IMR-90 (cell line): ENCODE measurements around the gene MAP3K3. TPM values are rescaled to one million over a fixed set of nuclear protein-coding genes. Genes with fewer than 3 reads are reported as not detected.

ENCODE experiments used
- ATAC-seq: fragments of 200-7000 bp; cut with Tn5 transposase; 2 replicates; pipeline ENCODE4 v1.9.1; 2020; ENCODE audit warnings: low read depth, mild to moderate bottlenecking, moderate library complexity
- BruUV-seq: library from RNA; stranded (reverse); fragments of 400-500 nt; replicated peaks from 2 replicates; lab custom pipeline; 2021; lab: Mats Ljungman, UMichigan
- CTCF ChIA-PET: fragments of 300-600 bp; formaldehyde crosslinking; extraction: SDS; loops from one replicate; lab custom pipeline; 2021; ENCODE audit warnings: antibody characterized with exemption; lab: Yijun Ruan, JAX
- POLR2A ChIA-PET: fragments of 300-600 bp; sonication (Branson Sonifier 250); formaldehyde crosslinking; loops from one replicate; lab custom pipeline; 2022; ENCODE audit warnings: antibody characterized with exemption; ENCODE audit not compliant: unreplicated experiment; lab: Charles Lee
- DNase-seq: peaks from one replicate; pipeline ENCODE4 v3.0.0; 2013
- H2AFZ ChIP-seq: replicated peaks from 2 replicates; pipeline ENCODE3; 2013; ENCODE audit warnings: low read length, mild to moderate bottlenecking; ENCODE audit not compliant: poor library complexity
- H2AK5ac ChIP-seq: 2 replicates; pipeline ENCODE4 v1.6.1; 2013; ENCODE audit warnings: low read depth, low read length, inconsistent platforms
- H2AK9ac ChIP-seq: replicated peaks from 2 replicates; pipeline ENCODE3; 2013; ENCODE audit warnings: mild to moderate bottlenecking, low read depth, low read length, moderate library complexity; ENCODE audit not compliant: poor library complexity
- H2BK120ac ChIP-seq: 2 replicates; pipeline ENCODE4 v1.6.1; 2013; ENCODE audit warnings: low read depth, low read length, inconsistent platforms
- H2BK15ac ChIP-seq: 3 replicates; pipeline ENCODE4 v1.6.1; 2013; ENCODE audit warnings: low read depth, low read length, inconsistent platforms
- H2BK20ac ChIP-seq: 2 replicates; pipeline ENCODE4 v1.6.1; 2013; ENCODE audit warnings: low read depth, mild to moderate bottlenecking, inconsistent platforms, low read length, moderate library complexity
- H2BK5ac ChIP-seq: 2 replicates; pipeline ENCODE4 v1.6.1; 2013; ENCODE audit warnings: mild to moderate bottlenecking, low read depth, low read length, inconsistent platforms; ENCODE audit not compliant: poor library complexity, severe bottlenecking
- H3K14ac ChIP-seq: replicated peaks from 2 replicates; pipeline ENCODE4 v1.6.1; 2013; ENCODE audit warnings: low read depth, low read length, inconsistent platforms
- H3K18ac ChIP-seq: 2 replicates; pipeline ENCODE4 v1.6.1; 2013; ENCODE audit warnings: low read depth, low read length, control low read depth
- H3K23ac ChIP-seq: 2 replicates; pipeline ENCODE4 v1.6.1; 2013; ENCODE audit warnings: low read depth, low read length, inconsistent platforms
- H3K27ac ChIP-seq: 2 replicates; pipeline ENCODE4 v1.5.1; 2013; ENCODE audit warnings: mild to moderate bottlenecking, control low read depth, low read length; ENCODE audit not compliant: insufficient read depth
- H3K27me3 ChIP-seq: 2 replicates; pipeline ENCODE4 v1.6.1; 2013; ENCODE audit warnings: low read length; ENCODE audit not compliant: control insufficient read depth, insufficient read depth
- H3K36me3 ChIP-seq: 2 replicates; pipeline ENCODE4 v1.6.1; 2013; ENCODE audit warnings: low read length, mixed read lengths; ENCODE audit not compliant: control insufficient read depth, insufficient read depth
- H3K4ac ChIP-seq: 2 replicates; pipeline ENCODE4 v1.6.1; 2013; ENCODE audit warnings: low read depth, low read length, inconsistent platforms
- H3K4me1 ChIP-seq: 2 replicates; pipeline ENCODE4 v1.6.1; 2013; ENCODE audit warnings: low read length, mixed read lengths; ENCODE audit not compliant: control insufficient read depth, insufficient read depth
- H3K4me2 ChIP-seq: 2 replicates; pipeline ENCODE4 v1.6.1; 2013; ENCODE audit warnings: low read depth, mild to moderate bottlenecking, control low read depth, low read length, moderate library complexity
- H3K4me3 ChIP-seq: 2 replicates; pipeline ENCODE4 v1.5.1; 2013; ENCODE audit warnings: low read depth, mild to moderate bottlenecking, control low read depth, low read length, moderate library complexity; ENCODE audit not compliant: insufficient read depth
- H3K56ac ChIP-seq: 2 replicates; pipeline ENCODE4 v1.6.1; 2013; ENCODE audit warnings: low read length, inconsistent platforms; ENCODE audit not compliant: insufficient read depth; ENCODE audit errors: extremely low read depth
- H3K79me1 ChIP-seq, 2 experiments: 2 replicates each; pipeline ENCODE4 v1.6.1; 2013; ENCODE audit warnings: low read length in 2 of 2, inconsistent platforms in 1 of 2, low read depth in 1 of 2
- H3K9ac ChIP-seq: 2 replicates; pipeline ENCODE4 v1.6.1; 2013; ENCODE audit warnings: low read depth, low read length, control low read depth
- H3K9me1 ChIP-seq: 2 replicates; pipeline ENCODE4 v1.6.1; 2013; ENCODE audit warnings: low read length, inconsistent platforms; ENCODE audit not compliant: insufficient read depth
- H3K9me3 ChIP-seq: 2 replicates; pipeline ENCODE4 v1.6.1; 2013; ENCODE audit warnings: low read length; ENCODE audit not compliant: control insufficient read depth, insufficient read depth
- H4K20me1 ChIP-seq: 2 replicates; pipeline ENCODE4 v1.6.1; 2013; ENCODE audit warnings: low read length, inconsistent platforms; ENCODE audit not compliant: insufficient read depth
- H4K5ac ChIP-seq: 2 replicates; pipeline ENCODE4 v1.6.1; 2013; ENCODE audit warnings: mild to moderate bottlenecking, low read depth, low read length, control low read depth
- H4K8ac ChIP-seq, 2 experiments: 2 replicates each; pipeline ENCODE4 v1.6.1; 2013; ENCODE audit warnings: low read depth in 2 of 2, low read length in 2 of 2, control low read depth in 1 of 2, inconsistent platforms in 1 of 2
- H4K91ac ChIP-seq: 2 replicates; pipeline ENCODE4 v1.6.1; 2013; ENCODE audit warnings: low read depth, low read length, inconsistent platforms; ENCODE audit not compliant: insufficient read depth
- CHD1 ChIP-seq: IDR thresholded peaks from 2 replicates; pipeline ENCODE4 v1.6.1; 2012; ENCODE audit warnings: low read depth, low read length, improper control_type of control experiment
- WGBS, 2 experiments: methylation state at CpG; one replicate each; pipeline versions ENCODE4 v1.1.5 to v1.1.7; 2013; ENCODE audit warnings: missing lambda C conversion rate in 2 of 2; ENCODE audit not compliant: insufficient read length in 1 of 2; ENCODE audit errors: extremely low coverage in 2 of 2; 5-methylcytosine and 5-hydroxymethylcytosine counted together
- dilution Hi-C: fragments of 300-500 bp; cut with HindIII; formaldehyde crosslinking; loops from one replicate; pipeline ENCODE4 v1.14.3; 2018; ENCODE audit warnings: low sequenced_read_pairs; ENCODE audit not compliant: unreplicated experiment
- in situ Hi-C: fragments of 300-500 bp; cut with MboI; formaldehyde crosslinking; loops from 3 replicates; pipeline ENCODE4 v1.14.3; 2019; ENCODE audit warnings: low sequenced_read_pairs, inconsistent platforms, mixed read lengths
- intact Hi-C: fragments of 100-400 bp; cut with micrococcal nuclease; formaldehyde crosslinking; loops from 2 replicates; pipeline ENCODE4 v1.10.0; 2022
- polyA plus RNA-seq, 3 experiments: library from polyadenylated mRNA; depleted of rRNA; stranded (reverse); fragments of >200 nt; gene quantifications; 2 replicates each; pipeline ENCODE4 v1.2.3, GENCODE V29; 2012; ENCODE audit warnings: low replicate concordance in 1 of 3
- total RNA-seq: library from RNA; depleted of rRNA; stranded (reverse); fragments of >200 nt; gene quantifications from 2 replicates; pipeline ENCODE4 v1.2.3, GENCODE V29; 2012

The MAP3K3 gene
- total and polyA plus RNA-seq, 2 of the 4 experiments (the other 2 are of a cell fraction) = 19.1 to 25.6 TPM

DNA sequence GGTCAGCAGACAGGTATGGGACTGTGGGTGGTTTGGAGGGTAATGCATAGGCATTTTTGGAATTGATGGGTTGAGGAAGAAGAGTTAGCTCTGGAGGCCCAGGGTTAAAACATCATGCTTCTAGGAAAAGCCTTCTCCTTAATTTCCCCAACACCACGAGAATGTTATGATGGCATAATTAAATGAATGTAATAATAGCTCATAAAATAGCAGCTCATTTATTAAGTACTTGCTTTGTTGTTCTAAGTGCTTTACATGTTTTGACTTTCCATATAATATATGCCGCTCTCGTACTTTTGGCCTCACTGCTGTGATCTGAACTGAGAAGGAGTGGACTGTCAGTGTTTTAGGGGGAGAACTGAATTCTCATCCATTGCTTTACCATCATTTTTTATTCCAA is 63.4 kb downstream of the MAP3K3 start:
- intact Hi-C loops (loop anchor here (10.0 kb wide), 1 partner anchor 49 kb away; no protein-coding TSS in a partner anchor), dilution Hi-C loops (no loop called here), in situ Hi-C loops (no loop called here)
- Histone ChIP-seq H3K79me1 (no peaks in the 10 kb centered on the region; a peak in 1 of 4 replicates), H3K18ac (no peak overlapping the region), H3K9ac (no peak overlapping the region), H3K23ac (no peak overlapping the region), H2BK5ac (no peak overlapping the region), H3K4ac (no peak overlapping the region), H3K4me1 (no peaks in the 10 kb centered on the region), H3K9me3 (no peaks in the 10 kb centered on the region), H2AK5ac (no peak overlapping the region), H3K27me3 (no peaks in the 10 kb centered on the region), H2BK120ac (no peak overlapping the region), H3K4me3 (no peak overlapping the region), H3K27ac (no peak overlapping the region), H4K91ac (no peak overlapping the region), H3K9me1 (peaks cover 3% of the 10 kb centered on the region; the same call in 1 of the 2 replicates), H2AFZ (no peak overlapping the region), H2AK9ac (no peak overlapping the region), H3K36me3 (peaks cover 28% of the 10 kb centered on the region), H3K14ac (no peak overlapping the region), H2BK15ac (no peak overlapping the region), H4K8ac (no peak overlapping the region), H2BK20ac (no peak overlapping the region), H4K20me1 (no peaks in the 10 kb centered on the region; the same call in 1 of the 2 replicates), H4K5ac (no peak overlapping the region), H3K4me2 (no peak overlapping the region), H3K56ac (no peak overlapping the region)
- no peak for ATAC-seq
- ChIA-PET CTCF (no interaction called here), POLR2A (no interaction called here)
- TF ChIP-seq CHD1 = no peak
- WGBS, 2 experiments = no CpG with 5 or more reads among the region's 3 CpGs
- DNase-seq = no peak
- BruUV-seq = no TSS peak
